Activated T-helper 17 cell treated with anti-CD3 and anti-CD28 coated beads, Interleukin-2, amount 50 U/mL, for 72 hours (primary cell): ENCODE measurements around the gene DRC7. TPM values are rescaled to one million over a fixed set of nuclear protein-coding genes. Genes with fewer than 3 reads are reported as not detected.

Experiments
- ATAC-seq: fragments of 150-1000 bp; cut with Tn5 transposase; replicated peaks from 2 replicates; pipeline ENCODE4 v1.10.0; 2021; ENCODE audit warnings: mild to moderate bottlenecking, moderate library complexity
- H3K27ac Mint-ChIP-seq: one replicate; pipeline ENCODE4 v1.8.0; 2022; ENCODE audit warnings: mixed read lengths
- H3K27me3 Mint-ChIP-seq: one replicate; pipeline ENCODE4 v1.8.0; 2022; ENCODE audit warnings: mixed read lengths
- H3K36me3 Mint-ChIP-seq: one replicate; pipeline ENCODE4 v1.8.0; 2022; ENCODE audit warnings: low read depth, mild to moderate bottlenecking, mixed read lengths
- H3K4me1 Mint-ChIP-seq: one replicate; pipeline ENCODE4 v1.8.0; 2022; ENCODE audit warnings: mixed read lengths
- H3K4me3 Mint-ChIP-seq: one replicate; pipeline ENCODE4 v1.8.0; 2022; ENCODE audit warnings: mild to moderate bottlenecking, mixed read lengths
- H3K9me3 Mint-ChIP-seq: one replicate; pipeline ENCODE4 v1.8.0; 2022; ENCODE audit warnings: mixed read lengths
- total RNA-seq, 2 donors: library from RNA; stranded (reverse); gene quantifications; one replicate each; pipeline ENCODE4 v1.2.3, GENCODE V29; 2022

The DRC7 gene
- total RNA-seq, 2 donors from 2014 or later = not detected

GRCh38 chr16:57747091-57747490 lies 52.5 kb downstream of the DRC7 start:
- Mint-ChIP-seq H3K9me3 (no peaks in the 10 kb centered on the region), H3K4me1 (no peaks in the 10 kb centered on the region), H3K27me3 (no peaks in the 10 kb centered on the region), H3K4me3 (no peak overlapping the region), H3K36me3 (peaks cover 5% of the 10 kb centered on the region), H3K27ac (no peak overlapping the region)
- ATAC-seq = no peak

- H3K4me1 Mint-ChIP-seq = no peaks in the 10 kb centered on the region
- no peaks in the 10 kb centered on the region for H3K9me3 Mint-ChIP-seq
- no peak for ATAC-seq
- no peak overlapping the region for H3K4me3 Mint-ChIP-seq
- H3K36me3 Mint-ChIP-seq = peaks cover 5% of the 10 kb centered on the region
- H3K27ac Mint-ChIP-seq = no peak overlapping the region
- H3K27me3 Mint-ChIP-seq = no peaks in the 10 kb centered on the region
Observed at GRCh38 chr16:57747496-57747895, 52.9 kb downstream of the DRC7 start.

GRCh38 chr16:57747996-57748395 lies 53.4 kb downstream of the DRC7 start:
- no peak for ATAC-seq
- no peaks in the 10 kb centered on the region for H3K4me1 Mint-ChIP-seq

GRCh38 chr16:57748596-57748995 lies 54.0 kb downstream of the DRC7 start:
- peaks cover 3% of the 10 kb centered on the region for H3K36me3 Mint-ChIP-seq
- no peak overlapping the region for H3K4me3 Mint-ChIP-seq
- H3K27me3 Mint-ChIP-seq = no peaks in the 10 kb centered on the region
- no peak overlapping the region for H3K27ac Mint-ChIP-seq
- no peaks in the 10 kb centered on the region for H3K4me1 Mint-ChIP-seq
- H3K9me3 Mint-ChIP-seq = no peaks in the 10 kb centered on the region
- no peak for ATAC-seq

More at GRCh38 chr16:57747996-57748395, 53.4 kb downstream of the DRC7 start:
- no peaks in the 10 kb centered on the region for H3K9me3 Mint-ChIP-seq
- H3K27me3 Mint-ChIP-seq = no peaks in the 10 kb centered on the region
- no peak overlapping the region for H3K27ac Mint-ChIP-seq
- H3K36me3 Mint-ChIP-seq = peaks cover 5% of the 10 kb centered on the region
- no peak overlapping the region for H3K4me3 Mint-ChIP-seq

GRCh38 chr16:57749101-57749692 lies 54.6 kb downstream of the DRC7 start:
- H3K9me3 Mint-ChIP-seq = no peaks in the 10 kb centered on the region
- H3K27ac Mint-ChIP-seq = no peak overlapping the region
- H3K36me3 Mint-ChIP-seq = no peaks in the 10 kb centered on the region
- no peaks in the 10 kb centered on the region for H3K27me3 Mint-ChIP-seq
- ATAC-seq = no peak
- no peak overlapping the region for H3K4me3 Mint-ChIP-seq
- H3K4me1 Mint-ChIP-seq = no peaks in the 10 kb centered on the region

- Mint-ChIP-seq H3K9me3 (no peaks in the 10 kb centered on the region), H3K27me3 (no peaks in the 10 kb centered on the region), H3K36me3 (no peaks in the 10 kb centered on the region), H3K4me1 (no peaks in the 10 kb centered on the region), H3K4me3 (no peak overlapping the region), H3K27ac (peak overlapping the region; percentile 19)
- no peak for ATAC-seq
Observed at GRCh38 chr16:57749856-57750452, 55.3 kb downstream of the DRC7 start.

- Mint-ChIP-seq H3K9me3 (no peaks in the 10 kb centered on the region), H3K4me1 (no peaks in the 10 kb centered on the region), H3K27ac (no peak overlapping the region), H3K27me3 (no peaks in the 10 kb centered on the region), H3K4me3 (no peak overlapping the region), H3K36me3 (no peaks in the 10 kb centered on the region)
- no peak for ATAC-seq
Observed at GRCh38 chr16:57750796-57751538, 56.4 kb downstream of the DRC7 start.

- Mint-ChIP-seq H3K27me3 (no peaks in the 10 kb centered on the region), H3K4me3 (no peak overlapping the region), H3K36me3 (no peaks in the 10 kb centered on the region), H3K27ac (no peak overlapping the region), H3K9me3 (no peaks in the 10 kb centered on the region), H3K4me1 (no peaks in the 10 kb centered on the region)
- ATAC-seq = no peak
Observed at GRCh38 chr16:57751539-57752202, 57.1 kb downstream of the DRC7 start.

- Mint-ChIP-seq H3K4me3 (no peak overlapping the region), H3K27ac (no peak overlapping the region), H3K4me1 (no peaks in the 10 kb centered on the region), H3K36me3 (no peaks in the 10 kb centered on the region), H3K9me3 (no peaks in the 10 kb centered on the region), H3K27me3 (no peaks in the 10 kb centered on the region)
- no peak for ATAC-seq
Observed at GRCh38 chr16:57752203-57752580, 57.6 kb downstream of the DRC7 start.

GRCh38 chr16:57752581-57753447 lies 58.2 kb downstream of the DRC7 start:
- Mint-ChIP-seq H3K4me1 (no peaks in the 10 kb centered on the region), H3K4me3 (no peak overlapping the region), H3K36me3 (no peaks in the 10 kb centered on the region), H3K27ac (no peak overlapping the region), H3K9me3 (no peaks in the 10 kb centered on the region), H3K27me3 (no peaks in the 10 kb centered on the region)
- ATAC-seq = no peak

- H3K27ac Mint-ChIP-seq = no peak overlapping the region
- ATAC-seq = no peak
- H3K36me3 Mint-ChIP-seq = no peaks in the 10 kb centered on the region
- H3K4me1 Mint-ChIP-seq = no peaks in the 10 kb centered on the region
- H3K27me3 Mint-ChIP-seq = no peaks in the 10 kb centered on the region
- no peaks in the 10 kb centered on the region for H3K9me3 Mint-ChIP-seq
- no peak overlapping the region for H3K4me3 Mint-ChIP-seq
Observed at GRCh38 chr16:57753448-57754353, 59.1 kb downstream of the DRC7 start.

GRCh38 chr16:57754354-57755060 lies 59.9 kb downstream of the DRC7 start:
- Mint-ChIP-seq H3K27me3 (no peaks in the 10 kb centered on the region), H3K4me1 (no peaks in the 10 kb centered on the region), H3K36me3 (no peaks in the 10 kb centered on the region), H3K9me3 (no peaks in the 10 kb centered on the region), H3K27ac (no peak overlapping the region), H3K4me3 (no peak overlapping the region)
- ATAC-seq = no peak
